ENCODE measurements around the gene RAB27A.

DNA sequence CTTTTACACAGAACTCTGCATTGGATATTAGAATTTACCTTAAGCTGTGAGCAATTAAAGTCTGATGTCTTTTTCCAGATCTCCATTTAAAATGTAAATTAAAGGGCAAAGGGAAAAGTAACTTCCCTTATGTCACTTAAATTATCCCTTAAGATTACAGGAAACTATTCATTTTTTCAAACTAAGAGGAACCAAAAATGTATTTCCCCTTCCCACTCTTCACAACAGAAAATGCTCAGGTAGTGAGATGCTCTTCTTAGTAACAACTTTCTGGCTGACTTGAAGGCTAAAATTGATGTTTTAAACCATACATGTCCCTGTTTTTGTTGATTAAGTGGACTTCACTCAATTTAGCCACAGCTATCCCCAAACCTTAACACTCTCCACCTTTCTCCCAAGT is 110.5 kb downstream of the RAB27A start:
- TF ChIP-seq ZFP37 (tag by site-specific recombination; IDR thresholded peaks at IDR 0.05) (no peak), ZNF670 (tag by site-specific recombination; IDR thresholded peaks at IDR 0.05; ENCODE audit: low read depth) (no peak), CTCF (tag by site-specific recombination; IDR thresholded peaks at IDR 0.05) (no peak), ZNF776 (tag by site-specific recombination; IDR thresholded peaks at IDR 0.05; ENCODE audit: borderline replicate concordance) (no peak)
